GM12875 (cell line): Measurements from ENCODE around the gene NOL12.

ENCODE experiments used
- H3K4me3 ChIP-seq: one replicate; pipeline ENCODE4 v1.5.1; 2011; ENCODE audit warnings: low read depth, low read length, control low read depth
- TF ChIP-seq, protein P1 (sequence below): IDR thresholded peaks from 2 replicates; pipeline ENCODE4 v1.5.1; 2011; ENCODE audit warnings: low read depth, mild to moderate bottlenecking, control low read depth, inconsistent platforms, low read length, moderate library complexity, borderline replicate concordance; ENCODE audit not compliant: insufficient read depth

NOL12 gene

GRCh38 chr22:37665487-37665886 is 20.7 kb upstream of the NOL12 start:
- no peak overlapping the region for H3K4me3 ChIP-seq

DNA sequence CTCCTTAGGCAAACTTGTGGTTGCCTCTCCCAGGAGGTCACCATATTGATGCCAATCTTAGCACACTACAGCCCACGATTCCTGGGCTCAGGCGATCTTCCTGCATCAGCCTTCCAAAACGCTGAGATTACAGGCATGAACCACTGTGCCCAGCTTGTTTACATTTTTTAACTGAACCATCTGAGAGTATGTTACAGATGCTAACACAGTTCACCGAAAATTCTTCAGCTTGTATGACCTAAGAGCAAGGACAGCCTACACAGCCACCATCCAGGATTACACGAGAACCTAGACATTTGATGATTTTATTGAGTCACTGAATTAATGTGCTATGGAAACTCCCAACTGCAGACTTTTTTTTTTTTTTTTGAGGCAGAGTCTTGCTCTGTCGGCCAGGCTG is 16.6 kb upstream of the NOL12 start:
- TF ChIP-seq, protein P1, sequence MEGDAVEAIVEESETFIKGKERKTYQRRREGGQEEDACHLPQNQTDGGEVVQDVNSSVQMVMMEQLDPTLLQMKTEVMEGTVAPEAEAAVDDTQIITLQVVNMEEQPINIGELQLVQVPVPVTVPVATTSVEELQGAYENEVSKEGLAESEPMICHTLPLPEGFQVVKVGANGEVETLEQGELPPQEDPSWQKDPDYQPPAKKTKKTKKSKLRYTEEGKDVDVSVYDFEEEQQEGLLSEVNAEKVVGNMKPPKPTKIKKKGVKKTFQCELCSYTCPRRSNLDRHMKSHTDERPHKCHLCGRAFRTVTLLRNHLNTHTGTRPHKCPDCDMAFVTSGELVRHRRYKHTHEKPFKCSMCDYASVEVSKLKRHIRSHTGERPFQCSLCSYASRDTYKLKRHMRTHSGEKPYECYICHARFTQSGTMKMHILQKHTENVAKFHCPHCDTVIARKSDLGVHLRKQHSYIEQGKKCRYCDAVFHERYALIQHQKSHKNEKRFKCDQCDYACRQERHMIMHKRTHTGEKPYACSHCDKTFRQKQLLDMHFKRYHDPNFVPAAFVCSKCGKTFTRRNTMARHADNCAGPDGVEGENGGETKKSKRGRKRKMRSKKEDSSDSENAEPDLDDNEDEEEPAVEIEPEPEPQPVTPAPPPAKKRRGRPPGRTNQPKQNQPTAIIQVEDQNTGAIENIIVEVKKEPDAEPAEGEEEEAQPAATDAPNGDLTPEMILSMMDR: no peak
- no peak overlapping the region for H3K4me3 ChIP-seq

More at GRCh38 chr22:37665487-37665886, 20.7 kb upstream of the NOL12 start:
- TF ChIP-seq, protein P1: no peak

DNA sequence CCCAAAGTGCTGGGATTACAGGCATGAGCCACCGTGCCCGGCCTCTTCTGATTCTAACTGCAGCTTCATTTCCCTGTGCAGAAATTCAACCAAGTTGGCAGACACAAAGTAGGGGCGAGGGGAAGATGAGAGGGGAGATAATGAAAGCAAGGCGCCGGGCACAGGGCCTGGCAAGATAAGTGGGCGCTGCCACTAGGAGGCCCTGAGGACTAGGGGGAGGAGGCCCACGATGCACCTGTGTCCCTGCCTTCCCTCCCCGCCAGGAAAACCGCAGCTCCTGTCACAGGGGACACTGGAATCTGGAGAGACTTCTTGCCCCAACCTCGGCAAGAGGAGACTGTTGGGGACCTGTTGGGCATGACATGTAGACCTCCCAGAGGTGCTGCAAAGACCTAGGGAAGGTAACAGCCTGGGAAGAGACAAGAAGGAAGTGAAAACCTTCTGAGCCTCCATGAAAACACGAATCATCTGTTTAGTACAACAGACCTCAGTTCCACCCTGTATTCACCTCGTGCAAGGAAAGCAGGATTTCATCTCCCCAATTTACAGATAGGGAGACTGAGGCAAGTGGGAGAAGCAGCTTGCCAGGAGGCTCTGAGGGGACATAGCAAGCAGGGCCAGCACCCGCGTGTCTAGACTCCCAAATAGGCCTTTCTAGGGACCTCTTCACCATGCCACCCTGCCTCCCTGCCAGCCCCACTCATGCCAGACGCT is 13.8 kb upstream of the NOL12 start:
- no peak overlapping the region for H3K4me3 ChIP-seq
- TF ChIP-seq, protein P1: 0 out of 2 replicates have a peak, but pooled peaks have one; percentile 13

DNA sequence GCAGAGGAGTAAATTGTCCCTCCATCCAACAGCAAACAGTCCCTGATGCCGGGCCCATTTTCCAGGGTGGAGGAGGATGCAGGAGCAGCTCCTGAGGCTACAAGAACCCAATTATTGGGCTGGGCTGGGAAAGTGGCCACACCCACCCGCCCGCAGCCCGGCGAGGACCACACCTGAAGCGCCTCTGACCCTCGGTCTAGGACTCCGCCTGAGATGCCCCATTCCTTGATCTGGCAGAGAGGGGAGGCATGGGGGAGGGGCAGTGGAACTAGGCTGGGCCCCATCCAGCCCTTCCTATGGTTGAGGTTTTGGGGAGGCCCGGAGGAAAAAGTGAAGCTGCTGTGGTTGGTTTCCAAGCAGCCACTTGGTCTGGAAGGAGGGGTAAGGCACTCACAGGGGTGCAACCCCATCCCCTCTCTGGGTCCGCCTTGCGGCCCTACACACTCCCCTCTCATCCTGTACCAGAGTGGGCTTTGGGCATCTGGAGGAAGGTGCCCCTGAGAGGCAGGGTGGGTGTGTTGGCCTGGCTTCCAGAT is 13.2 kb upstream of the NOL12 start:
- no peak overlapping the region for H3K4me3 ChIP-seq
- TF ChIP-seq, protein P1: no peak

DNA sequence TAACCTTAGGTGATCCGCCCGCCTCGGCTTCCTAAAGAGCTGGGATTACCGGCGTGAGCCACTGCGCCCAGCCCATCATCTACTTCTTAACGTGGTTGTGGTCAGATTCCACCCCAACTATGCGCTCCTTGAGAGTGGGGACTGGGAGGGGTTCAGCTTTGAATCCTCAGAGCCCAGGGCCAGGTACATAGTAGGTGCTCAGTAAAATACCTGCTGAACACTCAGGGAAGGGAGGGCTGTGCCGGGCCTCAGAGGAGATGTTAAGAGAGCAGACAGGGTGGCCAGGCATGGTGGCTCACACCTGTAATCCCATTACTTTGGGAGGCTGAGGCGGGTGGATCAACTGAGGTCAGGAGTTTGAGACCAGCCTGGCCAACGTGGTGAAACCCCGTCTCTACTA is 11.9 kb upstream of the NOL12 start:
- H3K4me3 ChIP-seq: no peak overlapping the region
- TF ChIP-seq, protein P1: no peak

DNA sequence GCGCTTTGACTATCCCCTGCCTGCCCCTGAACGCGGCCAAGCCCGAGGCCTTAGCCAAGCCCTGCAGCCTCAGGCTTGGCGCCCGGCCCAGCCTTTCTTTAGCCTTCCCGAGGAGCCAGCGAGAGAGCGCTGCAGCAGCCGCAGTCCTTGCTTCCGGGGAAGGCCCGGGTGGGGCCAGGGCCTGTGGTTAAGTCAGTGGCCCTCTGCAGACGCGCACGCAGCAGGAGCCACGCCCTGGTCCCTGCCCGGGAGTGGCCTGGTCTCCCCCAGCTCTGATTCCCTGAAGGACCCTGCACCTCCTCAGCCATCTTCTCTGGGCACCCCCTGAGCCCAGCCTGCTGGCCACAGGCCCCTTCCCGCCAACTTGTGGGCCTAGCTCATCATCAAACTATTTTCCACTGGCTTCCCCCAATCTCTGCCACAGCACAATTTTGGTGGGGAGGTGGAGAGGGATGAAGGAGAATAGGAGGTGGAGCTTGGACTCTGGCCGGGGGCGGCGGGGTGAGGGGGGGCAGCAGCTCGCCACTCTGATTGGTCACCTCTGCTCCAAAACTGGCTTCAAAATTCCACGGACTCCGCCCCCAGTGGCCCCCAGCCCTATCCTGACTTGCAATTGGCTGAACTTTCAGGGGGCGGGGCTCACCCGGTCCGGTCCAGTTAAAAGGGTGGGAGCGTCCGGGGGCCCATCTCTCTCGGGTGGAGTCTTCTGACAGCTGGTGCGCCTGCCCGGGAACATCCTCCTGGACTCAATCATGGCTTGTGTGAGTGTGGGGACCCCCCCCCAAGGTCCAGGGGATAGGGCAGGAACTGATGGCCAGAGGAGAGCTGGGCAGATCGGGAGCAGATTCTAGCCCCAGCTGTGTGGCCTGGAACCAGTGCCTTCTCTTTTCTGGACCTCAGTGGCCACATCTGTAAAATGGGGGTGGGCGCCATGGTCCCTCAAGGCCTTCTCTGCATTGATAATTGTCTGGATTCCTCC is 10.9 kb upstream of the NOL12 start, which contains the start of gene LGALS1:
Gene LGALS1, plus strand, starts transcription at position 686 of the 979 bp plus-strand sequence. Its CDS starts 67 bp downstream, at position 753.
- H3K4me3 ChIP-seq: peak within 1 kb of the TSS; percentile 68
- TF ChIP-seq, protein P1: no peak
